ENCODE data around the gene ITGB1BP1.

DNA sequence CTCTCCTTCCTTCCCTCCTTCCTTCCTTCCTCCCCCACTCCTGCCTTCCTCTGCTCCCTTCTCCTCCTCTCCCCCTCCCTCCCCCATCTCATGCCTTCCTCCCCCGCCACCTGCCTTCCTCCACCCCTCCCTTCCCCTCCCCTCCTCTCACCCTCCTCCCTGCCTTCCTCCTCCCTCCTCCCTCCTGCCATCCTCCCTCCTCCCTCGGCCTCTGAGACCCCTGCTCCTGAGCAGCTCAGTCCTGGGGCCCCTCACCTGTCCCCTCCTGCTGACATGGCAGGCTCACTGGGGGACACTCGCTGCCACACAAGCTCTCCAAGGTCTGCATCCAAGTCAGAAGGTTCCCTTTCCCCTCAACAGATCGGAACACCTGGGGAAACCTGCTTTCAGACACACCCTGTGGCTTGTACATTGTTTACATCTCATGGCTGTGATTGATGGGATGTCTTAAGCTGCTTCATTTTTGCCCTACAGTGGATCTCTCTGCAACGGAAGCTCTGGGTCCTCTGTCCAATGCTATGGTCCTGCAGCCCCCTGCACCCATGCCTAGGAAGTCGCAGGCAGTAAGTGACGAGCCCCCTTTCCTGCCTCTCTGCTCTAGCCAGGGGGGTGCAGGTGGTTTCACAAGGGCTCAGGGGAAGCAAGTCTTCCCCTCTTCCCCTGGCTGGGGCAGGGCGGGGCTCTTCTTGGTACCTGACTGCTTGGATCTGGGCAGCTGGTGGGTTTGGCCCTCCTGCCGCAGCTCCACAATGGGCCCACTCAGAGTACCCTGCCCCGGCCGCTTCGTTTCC lies 22.9 kb downstream of the ITGB1BP1 start:
- no peak for TF ChIP-seq EP300 (IDR thresholded peaks at IDR 0.05)
- TF ChIP-seq, protein P1, sequence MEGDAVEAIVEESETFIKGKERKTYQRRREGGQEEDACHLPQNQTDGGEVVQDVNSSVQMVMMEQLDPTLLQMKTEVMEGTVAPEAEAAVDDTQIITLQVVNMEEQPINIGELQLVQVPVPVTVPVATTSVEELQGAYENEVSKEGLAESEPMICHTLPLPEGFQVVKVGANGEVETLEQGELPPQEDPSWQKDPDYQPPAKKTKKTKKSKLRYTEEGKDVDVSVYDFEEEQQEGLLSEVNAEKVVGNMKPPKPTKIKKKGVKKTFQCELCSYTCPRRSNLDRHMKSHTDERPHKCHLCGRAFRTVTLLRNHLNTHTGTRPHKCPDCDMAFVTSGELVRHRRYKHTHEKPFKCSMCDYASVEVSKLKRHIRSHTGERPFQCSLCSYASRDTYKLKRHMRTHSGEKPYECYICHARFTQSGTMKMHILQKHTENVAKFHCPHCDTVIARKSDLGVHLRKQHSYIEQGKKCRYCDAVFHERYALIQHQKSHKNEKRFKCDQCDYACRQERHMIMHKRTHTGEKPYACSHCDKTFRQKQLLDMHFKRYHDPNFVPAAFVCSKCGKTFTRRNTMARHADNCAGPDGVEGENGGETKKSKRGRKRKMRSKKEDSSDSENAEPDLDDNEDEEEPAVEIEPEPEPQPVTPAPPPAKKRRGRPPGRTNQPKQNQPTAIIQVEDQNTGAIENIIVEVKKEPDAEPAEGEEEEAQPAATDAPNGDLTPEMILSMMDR (IDR thresholded peaks at IDR 0.05), result no peak
- no peak for TF ChIP-seq POLR2A (IDR thresholded peaks at IDR 0.05)

Data from tibial nerve (tissue), 4 donors.